ENCODE measurements around the gene IFTAP.

The IFTAP gene

GRCh38 chr11:36598051-36598450 lies 3.7 kb downstream of the IFTAP start, which contains the start of gene RAG2:
RAG2 (minus strand) TSS chr11:36598236; CDS start chr11:36594168, 4,068 bp downstream.
- no peak for DNase-seq (ENCODE audit: low read depth in 2 of 2)

DNA sequence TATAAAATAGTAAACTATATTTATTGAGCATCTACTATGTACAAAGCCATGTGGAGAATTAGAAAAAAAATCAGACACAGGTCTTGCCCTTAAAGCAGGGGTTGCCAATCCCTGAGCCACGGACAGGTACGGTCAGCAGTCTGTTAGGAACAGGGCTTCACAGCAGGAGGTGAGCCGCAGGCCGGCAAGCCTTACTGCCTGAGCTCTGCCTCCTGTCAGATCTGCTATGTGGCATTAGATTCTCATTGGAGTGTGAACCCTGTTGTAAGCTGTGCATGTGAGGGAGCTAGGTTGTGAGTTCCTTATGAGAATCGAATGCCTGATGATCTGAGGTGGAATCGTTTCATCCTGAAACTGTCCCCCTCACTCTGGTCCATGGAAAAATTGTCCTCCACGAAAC lies 5.9 kb downstream of the IFTAP start:
- DNase-seq (ENCODE audit: low read depth in 2 of 2): no peak

- DNase-seq (ENCODE audit: low read depth in 2 of 2): no peak
Observed at GRCh38 chr11:36601155-36601554, 6.9 kb downstream of the IFTAP start.

GRCh38 chr11:36602135-36602534 lies 7.8 kb downstream of the IFTAP start:
- no peak for DNase-seq (ENCODE audit: low read depth in 2 of 2)

DNA sequence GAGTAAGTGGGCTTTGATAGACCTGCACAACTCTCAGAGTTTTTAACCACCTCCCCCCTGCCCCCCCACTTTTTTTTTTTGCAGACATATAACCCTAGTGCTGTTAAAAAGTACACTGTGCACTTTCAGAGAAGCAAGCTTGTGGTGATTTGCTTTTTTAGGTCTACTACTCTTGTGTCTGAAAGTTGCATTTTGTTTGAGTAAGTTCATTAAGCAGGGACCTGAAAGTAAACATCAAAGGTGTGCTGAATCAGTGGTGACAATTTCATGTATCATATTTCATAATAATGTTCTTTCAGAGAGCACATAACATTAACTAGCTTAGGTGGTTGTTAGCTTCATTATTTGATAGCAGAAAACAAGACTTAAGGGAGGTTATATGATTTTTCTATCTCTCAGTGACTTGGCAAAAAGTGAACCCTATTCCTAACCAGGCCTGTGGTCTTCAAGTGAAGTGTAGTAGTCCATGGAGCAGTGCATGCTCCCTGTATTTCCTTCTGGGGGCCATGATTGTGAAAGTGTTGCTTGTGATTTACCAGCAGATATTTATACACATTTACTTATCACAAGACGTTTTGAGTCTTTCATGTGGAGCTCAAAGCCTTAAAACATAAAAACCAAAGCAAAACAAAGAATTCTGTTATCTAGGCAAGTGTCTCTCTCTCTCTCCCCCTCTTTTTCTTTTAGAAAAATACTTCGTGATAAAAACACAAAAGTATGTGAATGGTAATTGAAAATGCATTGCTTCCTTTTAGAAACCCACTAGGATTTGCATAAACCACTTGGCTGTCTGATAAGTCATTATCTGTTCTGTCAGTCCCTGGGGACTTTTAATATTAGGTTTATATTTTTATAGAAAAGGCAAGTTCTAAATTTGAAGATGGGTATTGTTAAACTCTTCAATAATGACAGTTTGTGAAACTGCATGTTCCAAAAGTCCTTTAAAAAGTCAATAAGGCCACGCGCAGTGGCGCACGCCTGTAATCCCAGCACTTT lies 11.2 kb downstream of the IFTAP start:
- DNase-seq (ENCODE audit: low read depth in 2 of 2): no peak

DNA sequence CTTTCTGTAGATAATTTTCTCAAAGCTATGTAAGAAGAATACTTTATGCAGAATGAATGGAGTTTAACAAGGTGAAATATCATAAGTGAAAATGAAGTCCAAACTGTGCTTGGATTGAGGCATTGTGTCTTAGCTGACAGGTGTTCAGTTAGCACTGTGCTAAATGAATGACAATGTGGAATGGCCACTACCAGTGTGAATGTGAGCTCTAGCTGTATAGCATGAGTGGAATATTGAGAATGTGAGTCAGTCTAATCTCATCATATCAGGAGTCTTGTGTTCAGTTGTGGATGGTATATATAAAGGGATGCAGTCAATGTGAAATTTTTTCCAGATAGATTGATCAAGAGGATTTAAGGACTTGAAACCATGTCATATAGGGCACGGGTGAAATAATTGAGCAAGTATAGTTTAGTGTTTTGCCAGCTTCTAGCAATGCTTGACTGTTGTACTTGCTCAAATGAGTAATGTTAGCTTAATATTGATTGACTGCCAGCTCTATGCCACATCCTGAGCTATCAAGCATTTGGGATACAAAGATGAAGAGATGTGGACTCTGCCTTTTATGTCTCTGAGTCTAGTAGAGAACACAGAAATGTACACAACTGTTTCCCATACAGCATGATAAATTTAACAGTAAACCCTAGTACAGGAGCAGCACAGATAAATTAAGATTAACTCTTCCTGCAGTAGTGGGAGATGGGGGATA lies 14.3 kb downstream of the IFTAP start:
- no peak for DNase-seq (ENCODE audit: low read depth in 2 of 2)

- no peak for DNase-seq (ENCODE audit: low read depth in 2 of 2)
Observed at GRCh38 chr11:36609383-36609782, 15.1 kb downstream of the IFTAP start.

- no peak for DNase-seq (ENCODE audit: low read depth in 2 of 2)
Observed at GRCh38 chr11:36615826-36616225, 21.5 kb downstream of the IFTAP start.

DNA sequence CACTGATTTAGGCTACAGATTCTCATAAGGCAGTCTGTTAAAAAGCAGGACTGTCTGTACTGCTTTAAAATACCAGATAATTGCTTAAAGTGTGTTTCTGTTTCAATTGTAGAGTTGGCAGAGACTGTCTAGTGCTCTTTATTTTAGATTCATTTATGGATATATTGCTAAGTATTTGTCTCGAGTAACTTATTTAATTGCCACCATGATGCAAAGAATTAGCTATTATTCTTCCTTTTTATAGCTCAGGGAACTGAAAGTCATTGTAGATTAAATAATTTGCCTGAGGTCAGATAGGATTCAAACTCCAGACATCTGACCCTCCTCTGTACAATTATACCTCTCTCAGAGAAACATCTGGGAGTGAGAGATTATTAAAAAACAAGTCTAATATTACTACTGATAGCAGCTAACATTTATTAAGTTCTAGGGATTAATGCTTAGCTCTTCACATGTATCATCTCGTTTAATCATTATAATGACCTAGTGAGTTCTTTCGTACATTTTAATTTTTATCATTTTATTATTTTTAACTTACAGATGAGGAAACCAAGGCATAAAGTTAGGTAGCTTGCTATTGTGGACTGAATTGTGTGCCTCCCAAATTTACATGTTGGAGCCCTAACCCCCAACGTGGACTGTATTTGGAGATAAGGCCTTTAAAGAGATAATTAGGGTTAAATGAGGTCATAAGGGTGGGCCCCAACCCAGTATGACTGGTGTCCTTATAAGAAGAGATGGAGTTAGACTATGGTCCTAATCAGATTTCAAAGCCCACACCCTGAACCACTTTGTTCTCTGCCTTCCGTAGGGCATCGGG lies 23.5 kb downstream of the IFTAP start:
- no peak for DNase-seq (ENCODE audit: low read depth in 2 of 2)

- no peak for DNase-seq (ENCODE audit: low read depth in 2 of 2)
Observed at GRCh38 chr11:36618363-36619047, 24.2 kb downstream of the IFTAP start.

DNA sequence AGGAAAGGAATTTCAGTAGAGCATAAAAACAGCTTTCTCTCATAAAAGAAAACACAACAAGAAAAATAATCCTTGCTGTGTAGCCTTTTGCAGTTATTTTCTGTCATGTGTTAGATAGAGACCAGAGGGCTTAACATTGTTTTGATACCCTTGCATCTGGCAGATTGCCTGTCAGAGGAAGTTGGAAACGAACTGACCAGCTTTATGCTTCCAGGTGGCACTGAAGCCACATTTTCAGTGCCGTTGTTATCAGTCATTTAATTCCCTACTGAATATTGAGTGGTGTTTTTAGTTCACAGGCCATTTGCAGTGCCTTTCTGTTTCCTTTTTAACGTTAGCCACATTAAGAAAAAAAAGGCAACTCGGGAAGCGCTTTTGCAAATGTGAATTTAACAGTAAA lies 25.2 kb downstream of the IFTAP start:
- DNase-seq (ENCODE audit: low read depth in 2 of 2): no peak

GRCh38 chr11:36620246-36620645 lies 25.9 kb downstream of the IFTAP start:
- no peak for DNase-seq (ENCODE audit: low read depth in 2 of 2)

DNA sequence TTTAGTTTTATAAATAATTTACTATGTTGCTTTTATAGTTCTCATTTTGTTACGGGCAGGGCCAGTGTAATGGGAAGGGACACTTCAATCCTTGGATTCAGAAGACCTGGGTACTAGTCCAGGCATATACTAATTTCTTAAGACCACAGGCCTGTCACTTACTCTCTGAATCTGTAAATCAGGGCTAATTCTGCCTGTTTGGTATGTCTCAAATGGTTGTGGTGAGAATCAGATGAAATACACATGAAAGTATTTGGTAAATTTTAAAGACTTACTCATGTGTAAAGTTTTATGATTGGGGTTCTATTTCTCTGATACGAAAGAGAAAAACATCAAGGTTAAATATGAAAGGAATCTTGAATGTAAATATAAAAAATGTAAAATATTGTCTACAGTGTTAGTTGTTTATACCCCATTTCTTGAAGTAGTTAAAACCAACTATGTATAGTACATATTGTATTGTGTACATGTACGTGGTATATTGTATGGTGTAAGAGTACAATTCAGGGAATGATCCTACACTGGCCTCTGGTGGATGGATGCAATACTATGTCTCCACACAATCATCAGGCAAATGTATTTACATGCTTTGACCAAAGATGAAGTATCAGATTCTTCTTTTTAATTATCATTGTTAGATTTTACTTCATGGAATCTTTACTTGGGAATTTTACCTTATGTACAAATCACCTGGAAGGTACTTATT lies 28.3 kb downstream of the IFTAP start:
- DNase-seq (ENCODE audit: low read depth in 2 of 2): no peak

DNA sequence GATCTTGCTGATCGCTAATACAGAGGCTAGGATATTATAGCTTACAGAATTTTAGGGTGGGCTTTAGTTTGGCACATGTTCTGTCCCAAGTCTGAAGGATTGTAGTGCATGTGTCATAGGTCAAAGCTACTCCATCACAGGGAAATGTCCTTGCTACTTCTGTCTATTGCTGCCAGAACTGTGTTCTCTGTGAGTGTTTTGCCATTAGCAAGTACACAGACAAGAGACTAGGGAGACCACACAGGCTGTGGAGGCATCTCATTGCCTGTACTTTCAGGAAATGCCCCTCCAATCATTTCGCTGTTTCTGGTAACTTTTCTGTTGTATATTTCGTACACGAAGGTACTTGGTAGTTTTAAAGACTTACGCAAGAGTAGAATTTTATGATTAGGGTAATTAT lies 29.2 kb downstream of the IFTAP start:
- DNase-seq (ENCODE audit: low read depth in 2 of 2): no peak

DNA sequence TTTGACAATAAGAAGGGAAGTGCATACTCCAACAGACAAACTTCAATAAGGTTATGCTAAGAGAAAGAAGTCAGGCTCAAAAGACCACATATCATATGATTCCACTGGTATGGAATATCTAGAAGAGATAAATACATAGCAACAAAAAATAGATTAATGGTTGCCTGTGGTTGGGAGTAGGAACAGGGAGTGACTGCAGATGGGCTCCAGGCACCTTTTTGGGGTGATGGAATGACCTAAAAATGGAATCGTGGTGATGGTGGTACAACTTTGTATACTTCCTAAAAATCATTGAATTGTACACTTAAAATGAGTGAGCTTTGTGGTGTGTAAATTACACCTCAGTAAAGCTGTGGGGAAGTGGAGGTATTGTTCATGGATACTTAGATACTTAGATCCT lies 32.7 kb downstream of the IFTAP start:
- DNase-seq (ENCODE audit: low read depth in 2 of 2): no peak

DNA sequence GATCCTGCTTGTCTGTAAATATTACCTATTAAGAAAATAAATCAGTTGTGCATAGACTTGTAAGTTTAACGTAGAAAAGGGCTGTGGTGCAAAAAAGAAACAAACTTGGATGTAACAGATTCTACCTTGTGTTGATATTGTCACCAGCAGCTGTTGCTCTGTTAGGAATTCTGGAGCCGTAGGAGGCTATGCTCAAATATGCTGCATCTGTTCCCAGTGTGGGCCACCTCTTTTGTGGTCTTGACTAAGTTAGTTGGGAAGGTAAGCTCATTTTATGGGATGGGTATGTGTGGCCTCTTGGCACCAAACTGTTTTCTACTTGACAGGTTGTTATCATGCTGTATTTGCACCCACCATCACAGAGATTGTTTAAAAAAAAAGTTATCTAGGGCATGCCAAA lies 33.2 kb downstream of the IFTAP start:
- DNase-seq (ENCODE audit: low read depth in 2 of 2): no peak

DNA sequence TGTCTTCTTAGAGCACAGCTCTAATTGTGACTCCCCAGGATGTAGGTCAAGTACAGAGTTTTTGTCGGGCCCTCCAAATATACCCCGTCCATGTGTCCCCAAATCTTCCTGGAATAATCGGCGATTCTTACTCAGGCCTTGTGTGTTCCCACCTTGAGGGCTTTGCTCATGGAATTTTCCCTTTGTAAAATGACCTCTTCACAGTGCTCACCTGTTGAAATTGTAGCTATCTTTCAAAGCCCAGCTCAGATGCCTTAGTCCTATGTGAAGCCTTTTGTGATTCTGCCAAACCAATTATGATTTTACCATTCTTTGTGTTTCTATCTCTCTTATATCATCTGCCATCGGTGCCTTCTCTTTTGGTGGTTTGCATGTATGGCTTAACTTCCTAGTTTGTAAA lies 33.8 kb downstream of the IFTAP start:
- DNase-seq (ENCODE audit: low read depth in 2 of 2): no peak

GRCh38 chr11:36628765-36629244 lies 34.5 kb downstream of the IFTAP start:
- no peak for DNase-seq (ENCODE audit: low read depth in 2 of 2)

GRCh38 chr11:36631774-36632173 lies 37.5 kb downstream of the IFTAP start:
- no peak for DNase-seq (ENCODE audit: low read depth in 2 of 2)

- no peak for DNase-seq (ENCODE audit: low read depth in 2 of 2)
Observed at GRCh38 chr11:36635066-36635862, 41.0 kb downstream of the IFTAP start.
